Epithelial cell of proximal tubule (primary cell): ENCODE data around the gene KLHDC7B. TPM values are rescaled to one million over a fixed set of nuclear protein-coding genes. Genes with fewer than 3 reads are reported as not detected.
"Not testable (repeated sequence)": the region's sequence is repeated elsewhere in the genome, so short reads cannot be mapped to it uniquely, and the experiment has no call there.

Experiments used
- DNase-seq: peaks from one replicate; pipeline ENCODE4 v3.0.0-alpha.2; 2011; ENCODE audit warnings: low read depth
- H3K4me3 ChIP-seq: 2 replicates; pipeline ENCODE4 v1.5.1; 2011; ENCODE audit warnings: low read depth, mild to moderate bottlenecking, low read length
- total RNA-seq: library from RNA; depleted of rRNA; stranded (reverse); fragments of >200 nt; gene quantifications from 2 replicates; pipeline ENCODE4 v1.2.3, GENCODE V29; 2015
- TF ChIP-seq, protein P1 (sequence below): conservative IDR thresholded peaks from 2 replicates; pipeline ENCODE4 v1.5.1; 2012; ENCODE audit warnings: low read depth, mild to moderate bottlenecking, low read length

KLHDC7B gene
- total RNA-seq, 1 donor from 2014 or later = not detected

DNA sequence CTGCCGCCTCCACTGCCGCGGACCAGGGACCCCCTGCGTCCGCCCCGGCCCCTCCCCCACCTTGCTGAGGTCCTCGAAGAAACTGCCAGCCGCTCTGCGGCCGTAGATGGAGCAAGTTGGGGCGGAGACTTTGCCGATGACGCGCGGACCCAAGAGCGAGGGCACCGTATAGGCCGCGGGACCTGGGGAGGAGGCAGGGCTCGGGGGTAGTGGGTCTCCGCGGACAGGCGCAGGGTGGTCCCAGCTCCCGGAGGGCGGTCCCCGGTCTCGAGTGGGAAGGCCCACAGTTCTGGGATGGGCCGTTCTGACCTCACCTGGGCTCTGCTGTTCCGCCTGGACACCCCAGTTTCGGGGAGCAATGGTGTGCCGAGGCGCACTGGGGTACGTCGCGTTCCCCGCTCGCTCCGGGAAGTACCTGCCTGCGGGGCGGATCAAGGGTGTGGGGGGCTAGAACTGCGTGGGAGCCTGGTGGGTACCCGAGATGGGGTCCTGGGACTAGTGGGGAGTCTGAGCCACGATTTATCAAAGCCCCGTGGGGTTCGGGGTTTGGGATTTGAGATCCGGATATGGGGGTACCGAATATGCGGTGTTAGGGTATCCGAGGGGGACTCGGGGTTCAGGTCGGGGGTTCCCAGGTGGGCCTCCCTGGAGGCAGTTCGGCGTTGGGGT lies 14.7 kb upstream of the KLHDC7B start:
- DNase-seq = no peak
- TF ChIP-seq, protein P1, sequence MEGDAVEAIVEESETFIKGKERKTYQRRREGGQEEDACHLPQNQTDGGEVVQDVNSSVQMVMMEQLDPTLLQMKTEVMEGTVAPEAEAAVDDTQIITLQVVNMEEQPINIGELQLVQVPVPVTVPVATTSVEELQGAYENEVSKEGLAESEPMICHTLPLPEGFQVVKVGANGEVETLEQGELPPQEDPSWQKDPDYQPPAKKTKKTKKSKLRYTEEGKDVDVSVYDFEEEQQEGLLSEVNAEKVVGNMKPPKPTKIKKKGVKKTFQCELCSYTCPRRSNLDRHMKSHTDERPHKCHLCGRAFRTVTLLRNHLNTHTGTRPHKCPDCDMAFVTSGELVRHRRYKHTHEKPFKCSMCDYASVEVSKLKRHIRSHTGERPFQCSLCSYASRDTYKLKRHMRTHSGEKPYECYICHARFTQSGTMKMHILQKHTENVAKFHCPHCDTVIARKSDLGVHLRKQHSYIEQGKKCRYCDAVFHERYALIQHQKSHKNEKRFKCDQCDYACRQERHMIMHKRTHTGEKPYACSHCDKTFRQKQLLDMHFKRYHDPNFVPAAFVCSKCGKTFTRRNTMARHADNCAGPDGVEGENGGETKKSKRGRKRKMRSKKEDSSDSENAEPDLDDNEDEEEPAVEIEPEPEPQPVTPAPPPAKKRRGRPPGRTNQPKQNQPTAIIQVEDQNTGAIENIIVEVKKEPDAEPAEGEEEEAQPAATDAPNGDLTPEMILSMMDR = no peak
- peak overlapping the region; percentile 82 for H3K4me3 ChIP-seq

DNA sequence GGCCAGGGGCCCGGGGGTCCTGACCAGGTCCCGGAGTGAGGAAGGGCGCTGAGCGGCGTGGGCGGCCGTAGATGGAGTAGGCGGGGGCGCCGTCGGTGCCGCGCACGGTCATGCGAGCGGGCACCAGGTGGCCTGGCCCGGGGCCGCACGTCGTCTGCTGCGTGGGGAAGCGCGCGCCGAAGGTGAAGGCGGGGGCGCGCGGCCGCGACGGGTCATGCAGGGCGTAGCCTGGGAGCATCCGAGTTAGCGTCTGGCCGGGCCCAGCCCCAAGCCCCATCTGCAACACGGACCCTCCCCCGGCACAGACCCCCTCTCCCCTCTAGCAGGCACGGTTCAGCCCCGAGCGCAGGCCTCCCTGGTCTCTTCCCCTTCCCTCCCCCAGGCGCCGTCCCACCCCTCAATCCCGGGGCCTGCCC lies 14.1 kb upstream of the KLHDC7B start:
- peak overlapping the region; percentile 82 for H3K4me3 ChIP-seq
- DNase-seq = no peak
- TF ChIP-seq, protein P1 = no peak

DNA sequence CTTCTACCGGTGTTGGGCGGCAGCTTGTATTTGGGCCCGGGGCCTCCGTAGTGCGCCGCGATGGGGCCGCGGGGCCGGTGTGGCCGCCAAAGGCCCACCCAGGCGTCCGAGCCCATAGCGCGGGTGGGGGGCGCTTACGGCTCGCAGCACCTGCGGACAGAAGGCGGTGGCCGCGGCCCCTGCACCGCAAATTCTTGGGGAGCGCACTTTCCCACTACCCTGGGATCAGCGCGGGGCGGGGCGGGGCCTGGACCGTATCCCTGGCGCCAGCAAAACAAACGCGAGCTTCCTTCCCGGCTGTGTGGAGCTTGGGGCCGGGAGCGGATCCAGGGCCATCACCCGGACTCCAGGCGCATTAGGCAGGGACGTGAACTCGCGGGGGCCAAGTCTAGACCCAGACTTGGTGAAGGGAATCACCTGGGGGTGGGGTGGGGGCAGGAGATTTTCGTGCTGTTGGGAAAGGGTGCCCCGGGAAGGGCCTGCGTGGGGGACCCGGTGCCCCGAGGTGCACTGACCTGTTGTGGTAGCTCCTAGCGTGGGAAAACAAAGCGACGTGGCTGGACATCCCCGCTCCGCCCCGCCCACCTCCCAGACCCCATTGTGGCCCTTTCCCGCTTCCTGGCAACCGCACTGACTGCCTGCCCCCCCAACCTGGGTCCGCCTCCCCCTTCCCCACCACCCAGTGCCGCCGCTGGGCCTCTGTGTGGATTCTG lies 13.6 kb upstream of the KLHDC7B start:
- TF ChIP-seq, protein P1 = no peak
- no peak for DNase-seq
- peak overlapping the region; percentile 82 for H3K4me3 ChIP-seq

DNA sequence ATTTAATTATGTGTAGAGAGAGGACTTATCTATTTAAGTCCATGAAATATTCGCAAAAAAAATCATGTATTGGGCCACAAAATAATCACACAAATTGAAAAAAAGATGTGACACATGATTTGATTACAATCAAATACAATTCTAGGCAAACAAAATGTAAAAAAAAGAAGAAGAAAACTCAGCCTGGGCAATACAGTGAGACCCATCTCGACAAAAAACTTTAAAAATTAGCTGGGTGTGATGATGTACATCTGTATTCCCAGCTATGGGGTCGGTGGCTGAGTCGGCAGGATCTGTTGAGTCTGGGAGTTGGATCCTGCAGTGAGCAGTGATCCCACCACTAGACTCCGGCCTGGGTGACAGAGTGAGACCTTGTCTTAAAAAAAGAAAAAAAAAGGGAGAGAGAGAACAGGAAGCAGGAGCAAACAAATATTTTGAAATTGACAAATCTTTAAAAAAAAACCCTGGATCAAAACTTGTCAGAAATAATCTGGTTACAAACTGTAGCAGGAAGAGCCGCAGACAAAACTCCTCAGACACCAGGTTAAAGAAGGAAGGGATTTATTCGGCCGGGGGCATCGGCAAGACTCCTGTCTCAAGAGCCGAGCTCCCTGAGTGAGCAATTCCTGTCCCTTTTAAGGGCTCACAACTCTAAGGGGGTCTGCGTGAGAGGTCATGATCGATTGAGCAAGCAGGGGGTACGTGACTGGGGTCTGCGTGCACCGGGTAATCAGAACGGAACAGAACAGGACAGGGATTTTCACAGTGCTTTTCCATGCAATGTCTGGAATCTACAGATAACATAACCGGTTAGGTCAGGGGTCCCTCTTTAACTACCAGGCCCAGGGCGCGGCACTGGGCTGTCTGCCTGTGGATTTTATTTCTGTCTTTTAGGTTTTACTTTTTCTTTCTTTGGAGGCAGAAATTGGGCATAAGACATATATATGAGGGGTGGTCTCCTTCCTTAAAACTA lies 12.6 kb upstream of the KLHDC7B start:
- TF ChIP-seq, protein P1 = no peak
- DNase-seq = no peak
- peak overlapping the region; percentile 82 for H3K4me3 ChIP-seq

DNA sequence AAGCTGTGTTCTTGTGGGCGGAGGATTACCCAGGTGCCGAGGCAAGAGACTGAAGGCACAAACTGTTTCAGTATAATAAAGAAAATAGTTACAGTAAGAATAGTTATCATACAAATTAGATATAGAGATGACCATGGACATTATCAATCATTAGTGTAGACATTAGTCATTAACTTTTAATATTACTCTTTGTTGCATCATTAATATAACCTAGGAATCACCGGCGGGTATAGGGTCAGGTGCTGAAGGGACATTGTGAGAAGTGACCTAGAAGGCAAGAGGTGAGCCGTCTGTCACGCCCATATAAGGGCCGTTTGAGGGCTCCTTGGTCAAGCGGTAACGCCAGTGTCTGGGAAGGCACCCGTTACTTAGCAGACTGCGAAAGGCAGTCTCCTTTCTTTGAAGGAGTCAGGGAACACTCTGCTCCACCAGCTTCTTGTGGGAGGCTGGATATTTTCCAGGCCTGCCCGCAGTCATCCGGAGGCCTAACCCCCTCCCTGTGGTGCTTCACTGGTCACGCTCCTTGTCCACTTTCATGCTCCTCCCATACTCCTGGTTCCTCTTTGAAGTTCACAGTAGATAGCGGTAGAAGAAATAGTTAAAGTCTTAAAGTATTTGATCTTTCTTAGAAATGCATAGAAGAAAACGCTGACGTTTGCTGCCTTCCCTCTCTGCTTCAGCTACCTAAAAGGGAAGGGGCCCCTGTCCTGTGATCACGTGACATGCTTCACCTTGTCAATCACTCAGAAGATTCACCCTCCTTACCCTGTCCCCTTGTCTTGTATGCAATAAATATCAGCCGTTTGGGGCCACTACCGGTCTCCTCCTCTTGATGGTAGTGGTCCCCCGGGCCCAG lies 11.6 kb upstream of the KLHDC7B start:
- DNase-seq, H3K4me3 ChIP-seq: not testable (repeated sequence)

DNA sequence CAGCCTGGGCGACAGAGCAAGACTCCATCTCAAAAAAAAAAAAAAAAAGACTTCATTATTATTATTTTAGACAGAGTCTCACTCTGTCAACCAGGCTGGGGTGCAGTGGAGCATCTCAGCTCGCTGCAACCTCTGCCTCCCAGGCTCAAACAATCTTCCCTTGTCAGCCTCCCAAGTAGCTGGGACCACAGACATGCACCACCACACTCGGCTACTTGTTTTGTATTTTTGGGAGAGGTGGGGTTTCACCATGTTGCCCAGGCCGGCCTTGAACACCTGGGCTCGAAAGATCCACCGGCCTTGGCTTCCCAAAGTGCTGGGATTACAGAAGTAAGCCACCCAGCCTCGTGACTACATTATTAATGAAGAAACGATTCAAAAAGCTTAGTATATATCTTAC lies 10.6 kb upstream of the KLHDC7B start:
- no peak for DNase-seq
- H3K4me3 ChIP-seq = no peak overlapping the region
- TF ChIP-seq, protein P1 = no peak
